Tibial artery (tissue), 4 donors: ENCODE measurements around the gene CHKA.

ENCODE experiments used
- DNase-seq, 2 donors: peaks; one replicate each; pipeline ENCODE4 v3.0.0-alpha.2; 2019
- H3K27ac ChIP-seq, 2 donors: fragments of 200-600 bp; sonication (generic) in 1 of 2; 1 replicate in 1 of 2; 2 replicates in 1 of 2; pipeline ENCODE4 v1.5.1; 2018 to 2019; ENCODE audit warnings: mild to moderate bottlenecking in 1 of 2
- H3K27me3 ChIP-seq, 2 donors: fragments of 200-600 bp; sonication (generic) in 1 of 2; one replicate each; pipeline versions ENCODE4 v1.5.1 to v1.6.0; 2016 to 2019
- H3K36me3 ChIP-seq, 3 donors: fragments of 200-600 bp; sonication (generic) in 2 of 3; one replicate each; pipeline ENCODE4 v1.5.1; 2016 to 2019; ENCODE audit warnings: mild to moderate bottlenecking in 2 of 3
- H3K4me1 ChIP-seq, 4 donors: fragments of 200-600 bp; sonication (generic) in 2 of 4; 1 replicate in 3 of 4; 2 replicates in 1 of 4; pipeline ENCODE4 v1.5.1; 2016 to 2019
- H3K4me3 ChIP-seq, 2 donors: fragments of 200-600 bp; sonication (generic) in 1 of 2; 1 replicate in 1 of 2; 2 replicates in 1 of 2; pipeline ENCODE4 v1.5.1; 2018 to 2019; ENCODE audit warnings: mild to moderate bottlenecking in 2 of 2
- H3K9me3 ChIP-seq, 3 donors: fragments of 200-600 bp; sonication (generic) in 1 of 3; one replicate each; pipeline ENCODE4 v1.5.1; 2016 to 2019
- intact Hi-C: fragments of 100-400 bp; cut with DNase I; formaldehyde crosslinking; loops from one replicate; pipeline ENCODE4 v1.15.0; 2023; ENCODE audit warnings: low total_unique reads
- TF ChIP-seq, protein P1 (sequence below), 2 experiments: fragments of 200-600 bp in 1 of 2; fragments of 450-650 bp in 1 of 2; IDR thresholded peaks; one replicate each; pipeline ENCODE4 v1.5.1; 2017 to 2019; ENCODE audit warnings: antibody characterized with exemption in 2 of 2, mild to moderate bottlenecking in 1 of 2, moderate library complexity in 1 of 2

CHKA gene

DNA sequence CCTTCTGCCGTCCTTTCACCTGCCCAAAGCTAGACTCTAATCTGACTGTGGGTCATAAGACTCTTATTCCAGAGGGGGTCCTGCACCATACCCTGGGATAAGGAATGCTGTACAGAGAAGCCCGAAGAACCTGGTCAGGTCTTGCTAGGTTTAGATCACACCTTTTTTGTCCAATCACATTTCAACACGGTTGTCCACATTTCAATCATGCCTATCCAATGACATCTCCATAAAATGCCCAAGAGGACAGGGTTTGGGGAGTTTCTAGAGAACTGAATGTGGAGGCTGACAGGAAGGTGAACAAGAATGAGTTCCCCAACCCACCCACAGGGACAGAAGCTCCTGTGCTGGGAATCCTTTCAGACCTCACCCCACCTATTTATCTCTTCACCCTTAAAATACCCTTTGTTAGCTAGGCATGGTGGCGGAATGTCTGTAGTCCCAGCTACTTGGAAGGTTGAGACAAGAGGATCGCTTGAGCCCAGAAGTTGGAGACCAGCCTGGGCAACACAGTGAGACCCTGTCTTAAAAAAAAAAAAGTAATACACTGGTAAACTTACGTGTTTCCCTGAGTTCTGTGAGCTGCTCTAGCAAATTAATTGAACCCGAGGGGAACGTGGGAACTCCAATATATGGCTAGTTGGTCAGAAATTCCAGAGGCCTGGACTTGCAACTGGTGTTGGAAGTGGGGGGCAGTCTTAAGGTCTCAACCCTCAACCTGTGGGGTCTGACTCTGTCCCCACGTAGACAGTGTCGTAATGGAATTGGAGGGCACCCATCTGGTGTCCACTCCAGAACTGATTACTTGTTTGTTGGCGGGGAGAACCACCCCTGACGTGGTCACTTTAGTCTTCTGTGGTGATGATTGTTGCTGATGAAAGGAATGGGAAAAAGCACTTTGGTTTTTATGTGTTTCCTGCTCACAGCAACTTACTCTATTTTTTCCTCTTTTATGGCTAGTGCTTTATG lies 64.6 kb downstream of the CHKA start:
- TF ChIP-seq, protein P1, sequence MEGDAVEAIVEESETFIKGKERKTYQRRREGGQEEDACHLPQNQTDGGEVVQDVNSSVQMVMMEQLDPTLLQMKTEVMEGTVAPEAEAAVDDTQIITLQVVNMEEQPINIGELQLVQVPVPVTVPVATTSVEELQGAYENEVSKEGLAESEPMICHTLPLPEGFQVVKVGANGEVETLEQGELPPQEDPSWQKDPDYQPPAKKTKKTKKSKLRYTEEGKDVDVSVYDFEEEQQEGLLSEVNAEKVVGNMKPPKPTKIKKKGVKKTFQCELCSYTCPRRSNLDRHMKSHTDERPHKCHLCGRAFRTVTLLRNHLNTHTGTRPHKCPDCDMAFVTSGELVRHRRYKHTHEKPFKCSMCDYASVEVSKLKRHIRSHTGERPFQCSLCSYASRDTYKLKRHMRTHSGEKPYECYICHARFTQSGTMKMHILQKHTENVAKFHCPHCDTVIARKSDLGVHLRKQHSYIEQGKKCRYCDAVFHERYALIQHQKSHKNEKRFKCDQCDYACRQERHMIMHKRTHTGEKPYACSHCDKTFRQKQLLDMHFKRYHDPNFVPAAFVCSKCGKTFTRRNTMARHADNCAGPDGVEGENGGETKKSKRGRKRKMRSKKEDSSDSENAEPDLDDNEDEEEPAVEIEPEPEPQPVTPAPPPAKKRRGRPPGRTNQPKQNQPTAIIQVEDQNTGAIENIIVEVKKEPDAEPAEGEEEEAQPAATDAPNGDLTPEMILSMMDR (IDR thresholded peaks at IDR 0.05) = no peak
- H3K27me3 ChIP-seq = no peaks in the 10 kb centered on the region
- peaks cover 6 to 54% (median 21%) of the 10 kb centered on the region in 3 donors for H3K36me3 ChIP-seq
- intact Hi-C loops = no loop called here
- H3K4me3 ChIP-seq = no peak overlapping the region
- DNase-seq = no peak
- no peaks in the 10 kb centered on the region for H3K9me3 ChIP-seq
- H3K27ac ChIP-seq = no peak overlapping the region
- H3K4me1 ChIP-seq = no peaks in the 10 kb centered on the region

DNA sequence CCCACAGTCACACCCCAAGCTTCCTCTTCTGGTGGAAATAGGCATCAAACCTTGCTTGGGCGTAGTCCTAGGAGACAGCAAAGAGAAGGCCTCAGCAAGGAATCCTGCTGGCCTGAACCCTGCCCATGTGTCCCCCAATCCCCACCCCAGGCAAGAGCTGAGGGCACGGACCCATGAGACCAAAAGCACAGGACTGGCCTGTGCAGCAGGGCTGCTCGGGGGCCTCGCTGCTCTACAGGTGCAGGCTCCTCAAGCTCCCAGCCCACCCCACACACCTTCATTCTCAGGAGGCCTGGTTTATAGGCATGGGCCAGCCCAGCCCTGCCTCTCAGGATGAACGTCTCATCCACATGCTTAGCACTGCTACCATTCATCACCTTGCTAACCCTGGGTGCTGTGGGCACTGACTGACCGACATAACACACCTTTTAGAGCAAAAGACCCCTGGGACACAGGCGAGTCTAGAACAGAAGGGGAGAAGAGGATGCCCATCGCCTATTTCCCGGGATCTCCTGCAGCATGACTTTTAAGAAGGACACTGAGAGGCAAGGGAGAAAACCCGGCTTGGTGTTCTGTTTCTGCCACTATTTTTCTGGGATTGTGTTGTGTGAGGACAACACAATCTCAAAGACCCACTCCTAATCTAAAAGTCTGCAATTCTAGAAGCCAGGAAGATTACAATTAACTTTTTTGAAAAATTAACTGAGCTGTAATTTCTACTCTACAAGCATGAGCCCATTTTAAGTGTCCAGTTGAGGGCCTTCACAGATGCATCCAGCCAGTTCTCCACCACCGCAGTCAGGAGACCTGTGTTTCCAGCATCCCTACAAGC lies 67.0 kb downstream of the CHKA start:
- no peaks in the 10 kb centered on the region for H3K4me1 ChIP-seq
- no peak for DNase-seq
- no peaks in the 10 kb centered on the region for H3K27me3 ChIP-seq
- no peak overlapping the region for H3K4me3 ChIP-seq
- peaks cover 22 to 62% (median 39%) of the 10 kb centered on the region in 3 donors for H3K36me3 ChIP-seq
- H3K9me3 ChIP-seq = no peaks in the 10 kb centered on the region
- TF ChIP-seq, protein P1 (IDR thresholded peaks at IDR 0.05) = no peak
- no peak overlapping the region for H3K27ac ChIP-seq
- intact Hi-C loops = no loop called here

GRCh38 chr11:68053117-68053516 lies 68.1 kb downstream of the CHKA start:
- no peaks in the 10 kb centered on the region for H3K4me1 ChIP-seq
- H3K27ac ChIP-seq = no peak overlapping the region
- TF ChIP-seq, protein P1 (IDR thresholded peaks at IDR 0.05) = no peak
- no peak overlapping the region for H3K4me3 ChIP-seq
- intact Hi-C loops = no loop called here
- peaks cover 26 to 62% (median 50%) of the 10 kb centered on the region in 3 donors for H3K36me3 ChIP-seq
- no peak for DNase-seq
- no peaks in the 10 kb centered on the region for H3K27me3 ChIP-seq
- H3K9me3 ChIP-seq = no peaks in the 10 kb centered on the region

- Histone ChIP-seq H3K9me3 (no peaks in the 10 kb centered on the region), H3K36me3 (peaks cover 33 to 67% (median 57%) of the 10 kb centered on the region in 3 donors), H3K27me3 (no peaks in the 10 kb centered on the region), H3K4me1 (no peaks in the 10 kb centered on the region), H3K27ac (no peak overlapping the region), H3K4me3 (no peak overlapping the region)
- intact Hi-C loops = no loop called here
- no peak for DNase-seq
- TF ChIP-seq, protein P1 (IDR thresholded peaks at IDR 0.05) = no peak
These were observed 68.9 kb downstream of the CHKA start for GRCh38 chr11:68052137-68052873.
